Endometrial microvascular endothelial cells (primary cell): Measurements from ENCODE around the gene B4GALT4. TPM values are rescaled to one million over a fixed set of nuclear protein-coding genes. Genes with fewer than 3 reads are reported as not detected.
"Not testable (repeated sequence)": the region's sequence is repeated elsewhere in the genome, so short reads cannot be mapped to it uniquely, and the experiment has no call there.

Source experiments
- in situ Hi-C: cut with HindIII; loops from 2 replicates; pipeline ENCODE4 v1.10.0; 2017; ENCODE audit warnings: low sequenced_read_pairs, low pct_unique_long_range_greater_than_20kb; ENCODE audit errors: inconsistent ontology term
- total RNA-seq: library from RNA; depleted of rRNA; stranded (reverse); fragments of >200 nt; gene quantifications from one replicate; pipeline ENCODE4 v1.2.3, GENCODE V29; 2015; ENCODE audit errors: inconsistent ontology term

Gene B4GALT4, protein sequence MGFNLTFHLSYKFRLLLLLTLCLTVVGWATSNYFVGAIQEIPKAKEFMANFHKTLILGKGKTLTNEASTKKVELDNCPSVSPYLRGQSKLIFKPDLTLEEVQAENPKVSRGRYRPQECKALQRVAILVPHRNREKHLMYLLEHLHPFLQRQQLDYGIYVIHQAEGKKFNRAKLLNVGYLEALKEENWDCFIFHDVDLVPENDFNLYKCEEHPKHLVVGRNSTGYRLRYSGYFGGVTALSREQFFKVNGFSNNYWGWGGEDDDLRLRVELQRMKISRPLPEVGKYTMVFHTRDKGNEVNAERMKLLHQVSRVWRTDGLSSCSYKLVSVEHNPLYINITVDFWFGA
- 8.5 TPM for total RNA-seq

DNA sequence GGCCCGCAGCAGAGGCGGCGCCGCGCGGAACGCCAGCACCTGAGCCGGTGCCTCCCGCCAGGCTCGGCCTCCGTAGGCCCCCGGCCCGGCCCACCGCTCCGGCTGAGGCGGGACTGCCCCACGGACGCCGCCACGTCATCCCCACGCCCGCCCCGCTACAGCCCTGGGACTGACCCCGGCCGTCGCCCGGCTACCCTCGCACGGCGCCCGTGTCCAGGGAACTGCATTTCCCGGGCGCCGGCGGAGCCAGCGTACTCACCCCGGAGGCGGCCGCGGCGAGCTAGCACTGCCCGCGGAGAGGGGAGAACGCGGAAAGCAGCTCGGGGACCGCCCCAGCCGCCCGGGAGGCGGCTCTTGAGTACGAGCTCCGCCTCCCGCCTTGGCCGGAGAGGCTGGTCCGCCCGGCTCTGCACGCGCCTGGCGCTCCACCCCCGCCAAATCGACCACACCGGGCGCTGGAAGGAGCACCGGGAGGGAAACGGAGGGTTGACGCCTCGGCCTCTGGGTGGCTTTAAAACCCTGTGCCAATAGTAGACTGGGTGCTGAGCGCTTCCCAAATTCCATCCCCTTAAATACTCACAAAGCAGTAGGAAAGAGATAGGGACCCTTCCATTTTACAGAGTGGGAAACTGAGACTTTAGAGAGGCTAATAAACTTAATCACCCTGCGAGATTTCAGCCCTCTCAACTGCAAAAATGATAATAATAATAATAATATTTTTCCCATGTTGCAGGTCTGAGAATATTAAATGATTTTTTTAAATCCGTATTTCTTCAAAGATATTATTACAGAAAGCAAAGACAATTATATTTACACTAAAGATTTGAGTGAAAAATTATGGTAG is at the start of gene B4GALT4:
Gene B4GALT4, minus strand, starts transcription at position 288 of the 844 bp plus-strand sequence. CDS start 10,779 bp downstream, outside the sequence.
- in situ Hi-C loops = no loop called here

DNA sequence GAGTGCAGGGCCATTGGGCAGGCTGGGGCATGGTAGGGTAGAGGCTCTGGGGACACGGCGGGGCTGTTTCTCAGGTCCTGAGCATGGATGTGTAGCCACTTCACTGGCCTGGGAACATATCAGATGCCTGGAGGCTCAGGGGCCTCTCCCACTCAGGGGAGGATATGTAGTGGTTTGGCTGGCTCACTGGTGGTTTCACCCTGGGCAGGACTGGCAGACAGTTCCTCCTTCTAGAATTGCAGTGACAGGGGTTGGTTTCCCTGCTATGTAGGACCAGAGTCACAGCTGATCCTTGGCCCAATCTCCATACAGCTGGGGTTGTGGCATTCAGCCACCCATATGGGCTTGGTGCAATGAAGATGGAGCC is 48.7 kb upstream of the B4GALT4 start:
- in situ Hi-C loops = no loop called here

DNA sequence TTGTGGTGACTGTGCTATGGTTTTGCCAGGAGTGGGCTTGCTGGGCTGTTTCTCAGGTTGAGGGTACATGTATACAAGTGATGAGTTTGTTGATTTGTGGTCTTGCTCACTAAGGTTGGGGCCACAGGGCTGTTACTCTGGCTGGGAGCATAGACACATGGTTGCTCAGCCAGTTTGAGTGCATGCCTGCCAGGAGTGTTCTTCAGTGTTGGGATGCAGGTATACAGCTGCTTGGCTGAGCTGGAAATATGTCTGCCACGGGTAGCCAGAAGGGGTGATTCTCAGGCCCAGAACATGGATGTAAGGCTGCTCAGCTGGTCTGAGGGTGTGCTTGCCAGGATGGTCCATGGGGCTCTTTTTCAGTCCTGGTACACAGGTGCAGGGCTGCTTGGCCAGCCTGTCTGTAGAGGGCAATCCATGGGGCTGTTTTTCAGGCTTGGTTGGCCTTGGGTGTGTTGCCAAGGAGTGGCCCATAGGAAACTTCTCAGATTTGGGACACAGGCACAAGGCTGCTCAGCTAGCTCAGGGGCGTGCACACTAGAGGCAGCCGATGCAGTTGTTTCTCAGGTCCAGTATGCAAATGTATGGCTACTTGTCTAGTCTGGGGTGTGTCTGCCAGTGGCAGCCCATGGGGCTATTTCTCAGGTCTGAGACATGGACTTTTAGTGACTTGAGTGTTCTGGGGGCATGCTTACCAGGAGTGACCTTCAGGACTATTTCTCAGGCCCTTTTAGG is 48.2 kb upstream of the B4GALT4 start:
- in situ Hi-C loops = no loop called here

DNA sequence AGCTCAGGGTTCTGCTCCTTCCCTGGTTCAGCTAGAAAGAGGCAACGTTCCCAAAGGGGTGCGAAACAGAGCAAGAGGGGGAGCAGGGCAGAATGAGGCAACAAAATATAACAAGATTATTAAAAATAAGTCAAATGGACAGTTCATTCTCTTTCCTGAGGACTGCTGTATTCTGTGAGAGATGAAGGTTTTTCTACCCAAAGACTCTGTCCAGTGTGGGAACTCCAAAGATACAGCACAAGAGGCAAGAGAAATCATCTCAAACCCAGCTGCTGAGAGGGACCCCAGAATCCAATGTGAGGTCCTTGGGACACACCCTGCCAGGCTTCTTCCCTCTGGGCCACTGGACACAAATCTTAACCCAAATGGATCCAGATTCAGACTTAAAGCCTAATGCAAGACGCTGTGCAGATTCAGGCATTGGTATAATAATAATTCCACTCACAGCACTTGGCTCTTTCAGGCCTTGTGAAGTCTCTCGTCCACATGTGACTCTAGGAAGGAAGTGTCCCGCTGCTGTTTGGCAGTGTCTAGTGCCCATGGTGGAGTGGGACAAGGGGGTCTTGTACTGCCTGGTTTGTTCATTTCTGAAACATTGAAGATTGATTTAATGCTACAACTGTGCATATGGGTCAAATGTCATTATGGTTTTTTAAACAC is 39.0 kb upstream of the B4GALT4 start:
- in situ Hi-C loops = no loop called here

DNA sequence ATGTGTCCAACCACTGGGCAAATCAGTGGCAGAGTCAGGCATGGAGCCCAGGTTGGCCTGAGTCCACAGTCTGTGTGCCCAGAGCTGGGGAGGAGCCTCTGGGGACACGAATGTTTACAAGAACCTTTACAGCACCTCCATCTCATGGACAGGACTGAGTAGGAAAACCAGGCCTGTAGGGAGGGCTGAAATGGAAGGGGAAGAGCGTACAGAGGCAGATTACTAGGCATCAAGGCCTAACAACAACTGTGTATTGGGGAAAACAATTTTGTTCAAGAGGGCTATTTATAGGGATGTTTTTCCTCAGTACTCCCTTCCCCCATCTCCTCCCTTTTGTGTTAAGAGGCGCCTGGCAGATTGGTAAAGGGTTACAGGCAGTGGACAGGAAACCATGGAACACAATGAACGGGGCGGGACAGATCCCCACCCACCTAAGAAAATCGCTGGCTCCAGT is 38.5 kb upstream of the B4GALT4 start:
- in situ Hi-C loops = no loop called here

DNA sequence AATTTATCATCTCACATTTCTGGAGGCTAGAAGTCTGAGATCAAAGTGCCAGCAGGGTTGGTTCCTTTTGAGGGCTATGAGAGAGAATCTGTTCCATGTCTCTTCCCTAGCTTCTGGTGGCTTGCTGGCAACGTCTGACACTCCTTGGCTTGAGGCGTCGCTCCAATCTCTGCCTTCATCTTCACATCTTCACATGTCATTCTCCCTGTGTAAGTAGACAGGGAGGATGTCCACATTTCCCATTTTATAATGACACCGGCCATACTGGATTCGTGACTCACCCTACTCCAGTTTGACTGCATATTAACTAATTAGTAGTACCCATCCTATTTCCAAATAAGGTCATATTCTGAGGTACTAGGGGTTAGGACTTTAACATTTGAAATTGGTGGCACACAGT is 36.0 kb upstream of the B4GALT4 start:
- in situ Hi-C loops = no loop called here

DNA sequence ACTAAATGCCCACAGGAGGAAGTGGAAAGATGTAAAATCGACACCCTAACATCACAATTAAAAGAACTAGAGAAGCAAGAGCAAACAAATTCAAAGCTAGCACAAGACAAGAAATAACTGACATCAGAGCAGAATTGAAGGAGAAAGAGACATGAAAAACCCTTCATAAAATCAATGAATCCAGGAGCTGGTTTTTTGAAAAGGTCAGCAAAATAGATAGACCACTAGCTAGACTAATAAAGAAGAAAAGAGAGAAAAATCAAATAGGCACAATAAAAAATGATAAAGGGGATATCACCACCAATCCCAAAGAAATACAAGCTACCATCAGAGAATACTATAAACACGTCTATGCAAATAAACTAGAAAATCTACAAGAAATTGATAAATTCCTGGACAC is 29.5 kb upstream of the B4GALT4 start:
- in situ Hi-C loops = not testable (repeated sequence)

DNA sequence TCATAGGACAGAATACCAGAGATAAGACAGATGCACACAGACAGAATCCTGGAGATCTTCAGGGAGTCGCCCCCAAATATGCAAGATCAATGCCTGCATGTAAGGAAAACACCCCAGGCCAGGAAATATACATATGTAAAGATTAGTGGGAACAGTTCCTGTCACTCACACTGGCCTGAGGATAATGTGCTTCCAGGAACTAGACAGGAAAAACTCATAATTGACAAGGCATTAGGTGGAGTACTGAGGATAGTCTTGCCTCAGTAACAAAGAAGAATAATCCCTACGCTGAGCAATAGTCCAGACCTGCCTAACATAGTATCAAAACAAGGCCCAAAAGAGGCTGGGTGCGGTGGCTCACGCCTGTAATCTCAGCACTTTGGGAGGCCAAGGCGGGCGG is 20.4 kb upstream of the B4GALT4 start:
- in situ Hi-C loops = no loop called here

DNA sequence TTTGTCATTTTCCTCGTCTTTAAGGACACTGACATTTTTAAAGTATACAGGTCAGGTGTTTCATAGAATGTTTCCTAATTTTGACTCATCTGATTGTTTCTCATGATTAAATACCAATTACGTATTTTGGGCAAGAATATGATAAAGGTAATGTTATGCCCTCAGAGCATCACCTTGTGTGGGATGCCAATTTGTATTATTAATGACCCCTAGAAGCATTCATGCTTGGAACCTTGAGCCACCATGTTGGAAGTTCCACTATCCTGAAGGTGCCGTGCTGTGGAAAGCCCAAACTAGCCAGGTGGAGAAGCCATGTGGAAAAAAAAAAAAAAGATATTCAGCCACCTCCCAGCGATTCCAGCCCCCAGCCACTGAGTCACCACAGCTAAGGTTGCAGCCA is 19.1 kb upstream of the B4GALT4 start:
- in situ Hi-C loops = no loop called here

DNA sequence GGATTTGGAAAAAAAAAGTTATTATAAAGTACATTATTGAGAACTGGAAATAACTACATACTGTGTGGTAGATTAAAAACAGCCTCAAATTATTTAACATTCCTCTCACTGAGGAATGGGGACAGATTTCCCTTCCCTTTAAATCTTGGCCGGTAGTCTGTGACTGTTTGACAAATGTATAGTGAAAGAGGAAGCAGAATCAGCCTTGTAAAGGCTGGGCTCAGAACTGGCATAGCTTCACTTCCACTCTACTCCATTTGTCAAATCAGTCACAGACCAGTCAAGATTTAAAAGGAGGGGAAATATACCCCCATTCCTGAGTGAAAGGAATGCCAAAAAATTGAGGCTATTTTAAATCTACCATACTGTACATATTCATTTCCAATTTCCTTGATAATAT is 18.2 kb upstream of the B4GALT4 start:
- in situ Hi-C loops = no loop called here

DNA sequence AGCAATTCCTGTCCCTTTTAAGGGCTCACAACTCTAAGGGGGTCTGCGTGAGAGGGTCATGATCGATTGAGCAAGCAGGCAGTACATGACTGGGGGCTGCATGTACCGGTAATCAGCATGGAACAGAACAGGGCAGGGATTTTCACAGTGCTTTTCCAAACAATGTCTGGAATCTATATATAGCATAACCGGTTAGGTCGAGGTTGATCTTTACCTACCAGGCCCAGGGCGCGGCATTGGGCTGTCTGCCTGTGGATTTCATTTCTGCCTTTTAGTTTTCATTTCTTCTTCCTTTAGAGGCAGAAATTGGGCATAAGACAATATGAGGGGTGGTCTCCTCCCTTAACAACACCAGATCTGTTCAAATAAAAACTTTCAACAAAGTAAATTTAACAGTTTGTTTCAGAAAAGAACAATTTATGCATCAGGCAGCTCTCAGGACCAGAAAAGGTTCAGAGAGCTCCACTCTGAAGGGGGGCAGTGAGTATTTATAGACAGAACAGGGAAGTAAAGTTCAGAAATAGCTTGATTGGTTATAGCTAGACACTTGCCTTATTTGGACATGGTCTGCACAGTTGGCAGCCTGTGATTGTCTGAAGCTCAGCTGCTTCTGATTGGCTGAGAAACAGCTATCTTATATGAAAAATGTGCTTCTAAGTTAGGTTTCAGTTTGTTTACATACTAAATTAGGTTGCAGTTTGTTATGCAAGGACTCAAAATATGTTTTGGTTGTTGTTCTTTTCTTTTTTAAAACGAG is 17.2 kb upstream of the B4GALT4 start:
- in situ Hi-C loops = no loop called here

DNA sequence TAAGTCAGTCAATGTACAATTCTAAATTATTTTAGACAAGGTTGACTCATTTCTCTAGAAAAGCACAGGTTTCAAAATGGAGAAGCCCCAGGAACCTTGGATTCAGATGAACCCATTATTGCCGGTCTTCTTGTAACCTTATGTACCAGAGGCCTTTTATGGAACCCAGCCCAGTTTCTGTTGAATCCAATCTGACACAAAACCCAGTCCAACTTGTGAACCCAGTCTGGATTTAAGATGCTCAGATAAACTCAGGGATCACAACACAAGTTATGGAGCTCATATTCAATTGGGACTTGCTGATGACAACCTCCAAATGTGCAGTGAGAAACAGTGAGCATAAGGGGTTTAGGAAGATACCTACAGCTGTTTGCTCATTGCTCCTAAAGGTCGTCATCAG is 16.4 kb upstream of the B4GALT4 start:
- in situ Hi-C loops = no loop called here

DNA sequence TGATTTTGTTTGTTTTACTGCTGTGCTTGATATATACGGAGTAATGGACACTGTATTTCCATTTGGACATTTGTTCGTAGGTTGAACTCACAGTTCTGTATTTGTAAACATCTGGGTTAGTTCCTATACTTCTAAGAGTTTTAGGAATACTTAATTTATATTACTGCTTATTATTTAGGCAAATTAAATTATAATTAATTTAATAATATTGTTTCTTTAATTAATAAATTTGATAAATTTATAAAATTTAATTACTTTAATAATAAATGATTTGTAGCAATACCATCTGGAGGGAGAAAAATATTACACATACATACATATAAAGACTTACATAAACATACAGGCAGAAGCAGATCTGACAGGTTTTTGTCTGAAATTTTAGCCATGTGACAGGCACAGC is 14.5 kb upstream of the B4GALT4 start:
- in situ Hi-C loops = no loop called here

DNA sequence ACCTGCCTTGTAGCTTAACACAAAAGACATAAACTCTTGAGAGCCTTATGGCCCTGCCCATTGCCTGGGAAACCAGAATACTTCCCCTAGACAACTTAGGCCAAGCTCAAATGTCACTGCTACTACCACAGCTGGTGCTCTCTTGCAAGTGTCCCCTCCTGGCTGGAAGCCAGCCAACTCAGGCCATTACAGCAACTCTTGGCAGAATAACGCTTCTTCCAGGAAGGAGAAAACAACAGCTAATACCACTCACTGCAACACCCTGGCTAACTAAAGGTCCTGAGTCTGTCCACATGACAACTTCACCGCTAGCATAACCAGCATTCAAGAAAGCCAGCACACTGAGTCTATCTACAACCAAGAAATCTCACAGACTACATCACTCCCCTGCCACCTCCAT is 5.1 kb upstream of the B4GALT4 start:
- in situ Hi-C loops = no loop called here

DNA sequence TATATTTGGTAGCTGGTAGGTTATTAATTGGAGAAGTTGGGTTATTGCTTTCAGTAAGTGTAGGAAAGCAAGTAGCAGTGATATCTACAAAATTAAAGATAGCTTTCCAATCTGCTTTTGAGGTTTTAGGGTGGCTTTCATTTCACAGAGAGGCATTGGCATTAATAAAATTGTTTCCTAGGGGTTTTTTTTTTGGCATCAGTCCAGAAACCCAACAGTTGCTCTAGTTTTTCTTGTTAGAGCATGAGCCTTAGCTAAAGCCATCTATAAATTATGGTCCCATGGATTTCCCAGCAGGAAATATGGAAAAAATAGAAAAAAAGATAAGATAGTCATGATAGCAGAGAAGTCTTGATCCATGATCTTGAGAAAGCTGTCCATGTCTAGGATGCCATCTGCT is 3.0 kb upstream of the B4GALT4 start:
- in situ Hi-C loops = no loop called here

DNA sequence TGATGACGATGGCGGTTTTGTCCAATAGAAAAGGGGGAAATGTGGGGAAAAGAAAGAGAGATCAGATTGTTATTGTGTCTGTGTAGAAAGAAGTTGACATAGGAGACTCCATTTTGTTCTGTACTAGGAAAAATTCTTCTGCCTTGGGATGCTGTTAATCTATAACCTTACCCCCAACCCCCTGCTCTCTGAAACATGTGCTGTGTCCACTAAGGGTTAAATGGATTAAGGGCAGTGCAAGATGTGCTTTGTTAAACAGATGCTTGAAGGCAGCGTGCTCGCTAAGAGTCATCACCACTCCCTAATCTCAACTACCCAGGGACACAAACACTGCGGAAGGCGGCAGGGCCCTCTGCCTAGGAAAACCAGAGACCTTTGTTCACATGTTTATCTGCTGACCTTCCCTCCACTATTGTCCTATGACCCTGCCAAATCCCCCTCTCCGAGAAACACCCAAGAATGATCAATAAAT is 2.4 kb upstream of the B4GALT4 start:
- in situ Hi-C loops = not testable (repeated sequence)

DNA sequence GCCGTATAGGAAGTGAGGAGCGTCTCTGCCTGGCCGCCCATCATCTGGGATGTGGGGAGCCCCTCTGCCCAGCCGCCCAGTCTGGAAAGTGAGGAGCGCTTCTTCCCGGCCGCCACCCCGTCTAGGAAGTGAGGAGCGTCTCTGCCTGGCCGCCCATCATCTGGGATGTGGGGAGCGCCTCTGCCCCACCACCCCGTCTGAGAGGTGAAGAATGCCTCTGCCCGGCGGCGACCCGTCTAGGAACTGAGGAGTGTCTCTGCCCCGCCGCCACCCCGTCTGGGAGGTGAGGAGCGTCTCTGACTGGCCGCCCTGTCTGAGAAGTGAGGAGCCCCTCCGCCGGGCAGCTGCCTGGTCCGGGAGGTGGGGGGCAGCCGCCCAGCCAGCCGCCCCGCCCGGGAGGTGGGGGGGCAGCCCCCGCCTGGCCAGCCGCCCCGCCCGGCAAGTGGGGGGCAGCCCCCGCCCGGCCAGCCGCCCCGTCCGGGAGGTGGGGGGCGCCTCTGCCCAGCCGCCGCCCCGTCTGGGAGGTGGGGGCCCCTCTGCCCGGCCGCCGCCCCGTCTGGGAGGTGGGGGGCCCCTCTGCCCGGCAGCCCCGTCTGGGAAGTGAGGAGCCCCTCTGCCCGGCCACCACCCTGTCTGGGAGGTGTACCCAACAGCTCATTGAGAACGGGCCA is 1.8 kb upstream of the B4GALT4 start:
- in situ Hi-C loops = not testable (repeated sequence)

DNA sequence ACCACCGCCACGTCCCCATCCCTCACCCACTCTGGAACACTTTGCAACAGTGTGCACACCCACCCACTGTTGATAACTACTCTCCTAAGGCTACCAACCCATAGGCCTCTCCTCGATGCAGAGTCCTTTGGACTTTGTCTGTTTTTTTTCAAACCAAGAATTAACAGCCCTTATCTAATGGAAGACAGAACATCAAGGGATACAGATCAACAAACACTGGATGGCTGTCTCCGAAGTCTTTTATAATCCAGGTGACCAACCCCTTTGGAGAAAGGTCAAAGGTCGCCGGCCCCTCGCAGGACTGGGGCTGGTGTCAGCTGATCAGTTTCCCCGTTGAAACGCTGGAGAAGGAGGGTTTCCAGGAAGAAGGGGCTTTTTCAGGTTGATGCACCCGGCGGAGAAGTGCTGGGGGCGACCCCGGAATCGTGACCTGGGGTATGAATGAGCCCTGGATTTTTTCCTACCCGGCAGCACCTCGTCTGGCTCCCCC is 532 bp downstream of the B4GALT4 start:
- in situ Hi-C loops = no loop called here
